Central memory CD8-positive, alpha-beta T cell (primary cell): ENCODE measurements around the gene CABLES1.

Experiments
- ATAC-seq: fragments of 150-1000 bp; cut with Tn5 transposase; replicated peaks from 2 replicates; pipeline ENCODE4 v1.10.0; 2022; ENCODE audit warnings: mild to moderate bottlenecking, moderate FRiP score, moderate number of reproducible peaks; ENCODE audit not compliant: poor library complexity, severe bottlenecking; ENCODE audit errors: extremely low read depth
- DNase-seq, 2 donors: peaks; one replicate each; pipeline ENCODE4 v3.0.0; 2021; ENCODE audit warnings: low spot score in 2 of 2
- H3K27ac Mint-ChIP-seq: one replicate; pipeline ENCODE4 v1.8.0; 2022; ENCODE audit warnings: low read depth, mild to moderate bottlenecking, moderate library complexity, mixed read lengths
- H3K27me3 Mint-ChIP-seq: one replicate; pipeline ENCODE4 v1.8.0; 2022; ENCODE audit warnings: mixed read lengths
- H3K36me3 Mint-ChIP-seq: one replicate; pipeline ENCODE4 v1.8.0; 2022; ENCODE audit warnings: mild to moderate bottlenecking, moderate library complexity, mixed read lengths; ENCODE audit not compliant: insufficient read depth
- H3K4me1 Mint-ChIP-seq: one replicate; pipeline ENCODE4 v1.8.0; 2022; ENCODE audit warnings: mixed read lengths
- H3K4me3 Mint-ChIP-seq: one replicate; pipeline ENCODE4 v1.8.0; 2022; ENCODE audit warnings: mild to moderate bottlenecking, moderate library complexity, mixed read lengths
- H3K9me3 Mint-ChIP-seq: one replicate; pipeline ENCODE4 v1.8.0; 2022; ENCODE audit warnings: mixed read lengths

Gene CABLES1

DNA sequence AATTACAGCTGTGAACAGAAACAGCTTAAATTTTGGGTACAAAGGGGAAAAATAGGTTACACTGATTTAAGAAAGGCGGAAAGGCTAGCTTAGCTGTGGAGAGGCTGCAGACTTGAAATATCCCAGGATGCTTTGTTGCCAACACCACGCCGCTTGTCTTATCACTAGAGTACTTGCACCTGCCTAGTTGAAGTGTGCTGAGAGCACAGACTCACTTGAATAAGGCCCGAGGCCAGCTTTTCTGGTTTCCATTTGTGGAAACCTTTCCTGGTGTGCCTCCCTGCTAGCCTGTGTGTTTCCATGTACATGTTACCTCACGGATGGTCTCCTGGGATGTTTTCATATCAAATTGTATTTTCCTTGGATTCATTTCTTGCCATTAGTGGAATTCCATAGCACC, 3.2 kb downstream of the CABLES1 start:
- H3K36me3 Mint-ChIP-seq = peaks cover 1% of the 10 kb centered on the region
- H3K27ac Mint-ChIP-seq = no peak overlapping the region
- ATAC-seq (no peak), DNase-seq (no peak)
- H3K4me1 Mint-ChIP-seq = peaks cover 14% of the 10 kb centered on the region
- peaks cover 50% of the 10 kb centered on the region for H3K27me3 Mint-ChIP-seq
- no peaks in the 10 kb centered on the region for H3K9me3 Mint-ChIP-seq
- no peak overlapping the region for H3K4me3 Mint-ChIP-seq

DNA sequence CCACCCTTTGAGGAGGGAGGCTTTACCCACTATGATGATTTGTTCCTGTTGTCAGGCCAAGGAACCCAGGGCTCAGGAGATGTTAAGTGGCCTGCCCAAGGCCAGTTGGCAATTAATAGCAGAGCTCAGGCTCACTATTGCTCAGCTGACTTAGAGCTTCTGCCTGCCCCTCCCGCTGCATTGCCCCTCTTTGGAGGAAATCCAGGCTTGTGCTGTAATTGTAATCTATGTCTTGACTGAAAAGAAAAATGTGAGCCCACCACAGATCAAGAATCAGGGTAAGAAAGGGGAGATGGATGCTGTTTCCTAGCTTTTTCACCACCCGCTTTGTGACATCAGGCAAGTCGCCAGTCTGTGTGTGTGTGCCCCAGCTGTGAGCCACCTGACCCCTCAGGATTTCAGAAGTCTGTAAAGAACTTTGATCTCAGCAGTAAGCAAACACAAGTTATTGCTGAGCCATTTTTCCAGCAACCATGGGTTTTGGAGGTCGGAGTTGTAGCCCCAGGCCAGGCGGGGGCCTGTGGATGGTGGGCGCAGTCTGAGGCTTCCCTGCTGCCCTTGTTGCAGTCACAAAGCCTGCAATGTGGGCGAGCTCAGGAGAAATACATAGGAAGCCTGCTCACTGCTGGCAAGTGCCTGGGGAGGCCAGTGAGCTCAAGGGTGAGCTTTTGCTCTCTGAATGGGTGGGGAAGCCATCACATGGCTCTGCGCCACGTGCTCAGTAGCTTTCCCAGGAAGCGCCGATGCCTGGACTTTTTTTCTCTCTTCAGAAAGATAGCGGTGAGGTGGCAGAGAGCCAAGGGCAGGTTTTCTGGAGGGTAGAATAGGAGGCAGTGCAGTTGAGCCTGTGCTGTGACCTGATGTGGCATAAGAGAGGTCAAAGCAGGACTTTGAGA, 6.1 kb downstream of the CABLES1 start:
- Mint-ChIP-seq H3K27ac (no peak overlapping the region), H3K4me3 (no peak overlapping the region), H3K9me3 (no peaks in the 10 kb centered on the region), H3K4me1 (no peaks in the 10 kb centered on the region), H3K36me3 (no peaks in the 10 kb centered on the region), H3K27me3 (peaks cover 33% of the 10 kb centered on the region)
- ATAC-seq (no peak), DNase-seq (no peak)

DNA sequence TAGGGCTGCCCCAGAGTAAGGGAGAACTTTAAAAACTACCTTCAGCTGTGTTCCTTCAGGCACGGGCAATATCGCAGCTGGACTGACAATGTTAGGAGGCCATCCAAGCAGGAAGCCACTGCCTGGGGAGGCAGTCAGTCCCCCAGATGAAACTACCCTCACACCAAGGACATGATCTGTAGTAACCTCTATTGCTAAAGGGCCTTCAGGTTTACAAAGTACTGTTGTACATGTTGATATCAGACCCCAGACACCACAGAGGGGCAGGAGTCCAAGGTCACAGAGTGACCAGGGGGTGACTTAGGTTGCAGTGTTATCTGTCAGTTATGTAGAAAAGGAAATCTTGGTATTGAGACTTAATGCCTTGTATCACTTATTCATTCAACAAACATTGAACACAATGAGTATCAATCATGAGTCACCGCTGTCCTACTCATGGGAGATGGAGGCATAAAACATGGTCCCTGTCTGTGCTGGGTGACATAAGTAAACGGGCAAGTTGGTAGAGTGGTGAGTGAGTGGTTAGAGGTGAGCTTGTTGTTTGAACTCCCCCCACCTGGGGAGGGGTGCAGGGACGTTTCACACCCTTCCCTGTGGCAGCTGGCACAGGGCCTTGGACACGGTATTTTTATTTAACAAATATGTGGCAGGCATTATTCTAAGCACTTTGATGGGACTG, 7.1 kb downstream of the CABLES1 start:
- Mint-ChIP-seq H3K36me3 (no peaks in the 10 kb centered on the region), H3K4me3 (no peak overlapping the region), H3K9me3 (no peaks in the 10 kb centered on the region), H3K27me3 (peaks cover 24% of the 10 kb centered on the region), H3K4me1 (no peaks in the 10 kb centered on the region), H3K27ac (no peak overlapping the region)
- DNase-seq (no peak), ATAC-seq (no peak)

DNA sequence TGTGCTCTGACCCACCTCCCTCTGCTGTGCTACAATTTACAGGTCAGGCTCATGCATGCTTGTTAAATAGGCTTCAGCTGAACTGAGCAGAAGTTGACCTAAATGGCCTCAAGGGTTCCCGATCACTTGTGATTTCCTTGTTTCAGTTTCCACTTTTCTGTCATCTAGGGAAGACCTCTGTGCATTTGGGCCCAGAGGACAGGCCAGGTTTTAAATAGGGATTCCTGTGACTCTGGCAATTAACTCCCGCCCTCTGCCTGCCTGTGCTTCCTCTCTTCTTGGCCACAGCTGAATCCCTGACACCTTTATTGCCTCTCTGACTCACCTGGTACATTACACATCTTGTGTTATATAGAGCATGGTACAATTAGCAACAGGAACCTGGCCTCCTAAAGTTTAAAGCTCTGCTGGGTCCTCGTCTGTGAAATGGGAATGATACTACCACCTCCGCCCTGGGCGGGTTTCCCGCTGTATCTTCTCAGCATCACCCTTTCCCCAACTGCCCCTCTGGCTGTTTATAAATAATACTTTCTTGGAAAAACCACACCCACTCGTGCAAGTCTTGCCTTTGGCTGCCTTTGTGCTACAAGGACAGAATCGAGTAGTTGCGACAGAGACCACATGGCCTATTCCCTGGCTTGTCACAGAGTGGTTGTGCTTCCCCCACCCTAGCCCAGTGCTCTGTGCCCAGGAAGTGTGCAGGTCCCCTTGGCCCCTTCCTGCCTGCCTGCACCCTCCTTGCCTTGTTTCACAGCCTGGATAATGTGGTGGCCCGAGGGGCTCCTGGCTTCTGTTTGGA, 7.9 kb downstream of the CABLES1 start:
- Mint-ChIP-seq H3K36me3 (no peaks in the 10 kb centered on the region), H3K27ac (no peak overlapping the region), H3K27me3 (peaks cover 16% of the 10 kb centered on the region), H3K4me1 (no peaks in the 10 kb centered on the region), H3K4me3 (no peak overlapping the region), H3K9me3 (no peaks in the 10 kb centered on the region)
- no peak for ATAC-seq
- no peak for DNase-seq

DNA sequence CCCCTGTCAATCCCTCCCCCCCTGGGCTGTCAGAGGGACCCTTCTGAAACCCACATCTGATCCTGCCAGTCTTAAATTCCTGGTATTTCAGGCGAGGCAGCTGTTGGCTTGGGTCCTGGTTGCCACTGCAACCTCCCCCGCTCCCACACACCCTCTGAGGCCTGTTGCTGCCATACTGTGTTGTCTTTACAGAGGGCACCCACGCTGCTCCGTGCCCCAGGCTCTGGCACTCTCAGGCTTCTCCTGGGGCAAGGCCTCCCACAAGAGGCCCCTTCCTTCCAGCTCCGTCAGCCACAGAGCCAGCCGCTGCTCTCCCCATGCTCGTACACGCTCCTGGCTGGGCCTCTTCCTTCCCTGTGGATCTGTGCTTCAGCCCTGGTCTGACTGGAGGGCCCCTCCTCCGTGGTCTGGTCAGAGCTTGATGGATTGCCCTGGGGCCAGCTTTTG, 8.6 kb downstream of the CABLES1 start:
- DNase-seq (no peak), ATAC-seq (no peak)
- Mint-ChIP-seq H3K9me3 (no peaks in the 10 kb centered on the region), H3K36me3 (no peaks in the 10 kb centered on the region), H3K27ac (no peak overlapping the region), H3K4me3 (no peak overlapping the region), H3K4me1 (no peaks in the 10 kb centered on the region), H3K27me3 (peaks cover 12% of the 10 kb centered on the region)

DNA sequence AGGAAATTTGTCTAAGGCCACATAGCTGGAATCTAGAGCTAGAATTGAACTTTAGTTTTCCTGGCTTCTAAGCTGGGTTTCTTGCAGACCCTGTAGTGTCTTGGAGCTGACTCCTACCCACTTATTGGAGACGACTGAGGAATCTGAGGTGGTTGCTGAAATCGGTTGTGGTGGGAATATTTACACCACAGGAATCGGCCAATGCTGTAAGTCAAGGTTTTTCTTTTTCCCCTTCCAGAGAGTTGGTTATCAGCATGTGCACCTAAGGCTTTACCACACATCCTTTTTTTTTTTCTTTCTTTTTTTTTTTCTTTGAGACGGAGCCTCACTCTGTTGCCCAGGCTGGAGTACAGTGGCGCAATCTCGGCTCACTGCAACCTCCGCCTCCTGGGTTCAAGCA, 9.4 kb downstream of the CABLES1 start:
- Mint-ChIP-seq H3K4me1 (no peaks in the 10 kb centered on the region), H3K4me3 (no peak overlapping the region), H3K27ac (no peak overlapping the region), H3K9me3 (no peaks in the 10 kb centered on the region), H3K27me3 (peaks cover 10% of the 10 kb centered on the region), H3K36me3 (no peaks in the 10 kb centered on the region)
- DNase-seq = no peak
- no peak for ATAC-seq

DNA sequence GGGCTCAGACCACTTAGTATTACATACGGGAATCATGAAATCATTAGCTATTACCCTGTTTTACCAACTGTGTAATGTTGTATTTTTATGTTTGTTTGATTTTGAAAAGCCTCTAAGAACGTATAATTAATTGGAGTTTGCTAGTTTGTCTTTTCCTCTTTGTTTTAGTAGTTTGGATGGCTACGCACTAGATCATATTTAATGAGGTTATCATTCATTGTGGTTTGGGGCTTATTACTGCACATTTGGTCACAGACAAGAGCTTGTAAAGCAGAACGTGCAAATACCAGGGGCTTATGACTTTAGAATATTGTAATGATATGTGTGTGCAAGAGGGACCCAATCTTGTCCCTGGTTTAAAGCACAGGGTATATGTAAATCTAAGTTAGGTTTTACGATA, 10.3 kb downstream of the CABLES1 start:
- H3K27ac Mint-ChIP-seq = no peak overlapping the region

DNA sequence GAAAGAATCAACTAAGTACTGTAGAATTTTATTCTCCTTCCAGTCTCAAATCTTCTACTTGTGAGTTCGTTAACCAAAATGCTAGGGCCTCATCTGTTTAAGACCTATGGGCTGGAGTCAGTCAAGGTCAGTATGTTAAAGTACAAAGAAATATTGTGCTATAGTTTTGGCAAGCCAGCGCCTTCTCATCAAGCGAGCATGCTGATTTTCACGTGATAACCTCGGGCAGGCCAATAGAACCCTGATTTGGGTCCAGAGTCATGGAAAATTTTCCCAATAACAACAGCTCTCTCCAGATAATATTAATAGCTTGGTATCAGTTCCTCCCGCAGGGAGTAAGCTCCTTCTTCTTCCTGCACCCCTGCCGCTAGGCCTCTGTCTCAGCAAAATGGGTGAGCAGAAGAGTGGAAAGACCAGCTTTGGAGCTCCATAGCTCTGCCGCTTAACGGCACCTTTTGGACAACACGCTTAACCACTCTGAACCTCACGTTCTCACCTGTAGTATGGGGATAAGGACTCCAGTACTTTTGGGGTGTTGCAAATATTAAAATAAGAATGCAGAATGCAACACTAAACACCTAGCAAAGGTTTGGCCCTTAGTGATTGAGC, 11.7 kb downstream of the CABLES1 start:
- Mint-ChIP-seq H3K27ac (no peak overlapping the region), H3K4me1 (no peaks in the 10 kb centered on the region), H3K9me3 (no peaks in the 10 kb centered on the region), H3K27me3 (no peaks in the 10 kb centered on the region), H3K36me3 (no peaks in the 10 kb centered on the region), H3K4me3 (no peak overlapping the region)
- no peak for ATAC-seq
- no peak for DNase-seq

More for the DNA sequence above, 10.3 kb downstream of the CABLES1 start:
- ATAC-seq (no peak), DNase-seq (no peak)
- no peaks in the 10 kb centered on the region for H3K27me3 Mint-ChIP-seq
- no peaks in the 10 kb centered on the region for H3K4me1 Mint-ChIP-seq
- no peaks in the 10 kb centered on the region for H3K9me3 Mint-ChIP-seq
- no peak overlapping the region for H3K4me3 Mint-ChIP-seq
- H3K36me3 Mint-ChIP-seq = no peaks in the 10 kb centered on the region

DNA sequence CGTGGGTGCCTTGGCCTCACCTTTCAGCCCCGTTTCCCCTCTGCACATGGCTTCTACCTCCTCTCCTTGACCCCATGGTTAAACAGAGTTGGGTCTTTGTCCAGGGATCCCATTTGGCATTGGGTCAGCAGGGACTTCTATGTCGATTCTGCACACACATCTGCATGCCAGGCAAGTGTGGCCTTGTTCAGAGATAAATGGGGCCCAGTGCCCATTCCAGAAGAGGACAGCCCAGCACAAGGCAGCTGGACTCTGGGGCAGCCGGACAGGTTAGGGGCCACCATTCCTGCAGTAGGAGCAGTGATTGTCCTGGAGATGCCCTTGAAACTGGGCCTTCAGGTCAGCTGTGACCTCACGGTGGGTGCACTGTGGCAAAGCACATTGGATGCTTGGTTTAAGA, 13.1 kb downstream of the CABLES1 start:
- no peaks in the 10 kb centered on the region for H3K36me3 Mint-ChIP-seq
- H3K27me3 Mint-ChIP-seq = no peaks in the 10 kb centered on the region
- no peak overlapping the region for H3K4me3 Mint-ChIP-seq
- ATAC-seq (no peak), DNase-seq (no peak)
- H3K9me3 Mint-ChIP-seq = no peaks in the 10 kb centered on the region
- H3K27ac Mint-ChIP-seq = no peak overlapping the region
- no peaks in the 10 kb centered on the region for H3K4me1 Mint-ChIP-seq

DNA sequence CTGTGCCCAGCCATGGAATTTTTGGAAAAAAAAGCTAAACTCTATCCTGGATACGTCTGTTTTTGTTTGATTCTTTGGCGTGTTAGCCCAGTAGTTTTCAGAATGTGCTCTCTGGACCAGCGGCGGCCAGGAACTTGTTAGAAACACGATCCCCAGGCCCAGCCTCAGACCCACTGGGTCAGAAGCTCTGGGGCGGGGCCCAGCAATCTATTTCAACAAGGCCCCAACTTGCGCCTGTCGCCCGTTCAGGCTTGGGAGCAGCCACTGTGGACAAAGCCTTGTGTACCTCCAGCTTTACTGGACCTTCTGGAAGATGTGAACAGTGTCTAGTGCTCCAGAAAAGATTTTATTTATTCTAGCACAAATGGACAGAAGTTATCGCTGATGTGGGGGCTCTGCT, 14.3 kb downstream of the CABLES1 start:
- H3K27ac Mint-ChIP-seq = no peak overlapping the region
- H3K4me3 Mint-ChIP-seq = no peak overlapping the region
- no peaks in the 10 kb centered on the region for H3K27me3 Mint-ChIP-seq
- no peak for DNase-seq
- H3K9me3 Mint-ChIP-seq = no peaks in the 10 kb centered on the region
- no peak for ATAC-seq
- no peaks in the 10 kb centered on the region for H3K4me1 Mint-ChIP-seq
- H3K36me3 Mint-ChIP-seq = no peaks in the 10 kb centered on the region

DNA sequence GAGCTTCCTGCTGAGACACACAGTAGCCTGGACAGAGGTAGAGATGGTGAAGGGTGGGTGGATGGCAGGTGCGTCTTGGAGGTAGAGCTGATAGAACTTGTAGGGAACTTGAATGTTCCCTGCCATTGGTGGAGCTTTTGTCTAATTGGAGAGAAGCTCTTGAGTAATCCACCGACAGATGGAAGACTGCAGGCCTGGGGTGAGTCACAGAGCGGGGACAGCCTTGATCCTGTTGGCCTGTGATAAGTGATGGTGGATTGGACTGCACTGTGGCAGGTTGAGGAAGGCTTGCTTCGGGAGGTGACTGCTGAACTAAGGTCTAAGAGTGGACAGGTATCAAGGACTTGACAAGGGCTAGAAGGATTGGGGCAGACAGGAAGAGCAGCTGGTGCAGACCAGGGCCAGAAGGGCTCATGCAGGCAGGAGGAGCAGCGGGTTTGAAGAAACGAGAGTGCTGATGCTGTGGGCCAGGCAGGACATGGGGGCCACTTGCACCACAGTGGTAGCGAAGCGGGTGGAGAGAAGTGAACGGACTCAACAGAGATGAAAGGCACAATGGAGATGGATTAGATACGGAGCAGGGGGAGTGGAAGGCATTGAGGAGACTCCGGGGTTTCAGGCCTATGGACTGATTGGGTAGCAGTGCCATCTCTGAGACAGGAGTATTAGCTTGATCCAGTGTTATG, 16.3 kb downstream of the CABLES1 start:
- ATAC-seq (no peak), DNase-seq (no peak)
- Mint-ChIP-seq H3K9me3 (no peaks in the 10 kb centered on the region), H3K27ac (no peak overlapping the region), H3K4me3 (no peak overlapping the region), H3K4me1 (no peaks in the 10 kb centered on the region), H3K36me3 (no peaks in the 10 kb centered on the region), H3K27me3 (no peaks in the 10 kb centered on the region)

DNA sequence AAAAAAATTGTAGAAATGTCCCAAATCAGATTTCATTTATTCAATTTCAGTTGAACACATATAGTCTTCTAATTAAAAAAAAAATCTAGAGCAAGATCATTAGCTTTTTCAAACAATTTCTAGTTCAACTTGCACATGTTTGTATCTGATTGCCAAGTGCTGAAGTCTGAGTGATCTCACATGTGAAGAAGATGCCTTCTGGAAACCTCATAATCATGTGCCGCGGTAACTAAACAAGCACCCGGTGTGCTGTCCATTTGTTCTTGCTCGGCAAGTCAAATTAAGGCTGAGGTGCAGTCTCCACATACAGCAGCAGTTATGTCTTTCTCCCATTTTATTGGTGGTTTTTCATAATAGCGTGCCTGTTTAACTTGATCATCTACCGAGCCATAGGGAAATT, 18.7 kb downstream of the CABLES1 start:
- DNase-seq (no peak), ATAC-seq (no peak)
- no peaks in the 10 kb centered on the region for H3K36me3 Mint-ChIP-seq
- H3K9me3 Mint-ChIP-seq = no peaks in the 10 kb centered on the region
- H3K4me1 Mint-ChIP-seq = no peaks in the 10 kb centered on the region
- no peak overlapping the region for H3K27ac Mint-ChIP-seq
- H3K27me3 Mint-ChIP-seq = no peaks in the 10 kb centered on the region
- H3K4me3 Mint-ChIP-seq = no peak overlapping the region
